KG1 (cell line): ENCODE measurements around the gene CRYGA.
"Not testable (repeated sequence)": the region's sequence is repeated elsewhere in the genome, so short reads cannot be mapped to it uniquely, and the experiment has no call there.

Experiments used
- DNase-seq: peaks from one replicate; lab custom pipeline; 2025; lab: John Stamatoyannopoulos, UW

CRYGA gene

GRCh38 chr2:208164951-208165755, 1.8 kb upstream of the CRYGA start:
- DNase-seq, result no peak

DNA sequence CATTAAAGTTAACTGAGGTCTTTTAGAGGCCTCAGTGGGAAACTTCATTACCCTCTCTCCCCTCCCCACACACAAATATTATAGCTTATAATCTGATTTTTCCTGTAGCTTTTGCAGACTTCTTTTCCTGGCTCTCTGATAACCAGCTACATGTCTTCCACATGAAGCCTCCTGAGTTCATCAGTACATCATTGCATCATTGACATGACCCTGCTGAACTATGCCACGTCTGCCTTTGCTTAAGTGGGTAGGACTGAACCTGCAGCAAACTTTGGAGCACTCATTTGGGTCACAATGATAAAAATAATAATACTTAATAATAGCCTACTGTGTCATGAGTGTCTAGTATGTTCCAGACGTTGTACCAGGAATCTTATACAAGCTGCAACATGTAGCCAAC, 7.0 kb downstream of the CRYGA start:
- no peak for DNase-seq

GRCh38 chr2:208153156-208153555, 10.2 kb downstream of the CRYGA start:
- DNase-seq, result no peak

- no peak for DNase-seq
Observed at GRCh38 chr2:208150956-208151355, 12.4 kb downstream of the CRYGA start.

DNA sequence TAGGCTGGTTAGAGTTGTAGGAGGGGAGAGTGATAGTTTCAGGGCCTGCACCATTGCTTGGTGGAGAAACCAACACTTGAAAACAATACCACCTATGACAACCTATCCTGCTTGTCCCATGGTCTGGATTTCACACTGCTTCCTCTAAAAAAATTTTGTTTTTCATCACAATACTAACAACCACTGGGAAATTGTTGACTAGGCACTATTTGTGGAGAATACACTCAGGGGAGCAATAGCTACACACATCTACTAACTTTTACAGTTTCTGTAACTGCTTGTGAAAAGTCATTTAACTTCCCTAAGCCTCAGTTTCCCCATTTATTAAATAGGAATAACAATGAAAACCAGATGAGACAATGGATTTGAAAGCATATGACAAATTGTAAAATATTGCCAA, 13.3 kb downstream of the CRYGA start:
- DNase-seq, result no peak

DNA sequence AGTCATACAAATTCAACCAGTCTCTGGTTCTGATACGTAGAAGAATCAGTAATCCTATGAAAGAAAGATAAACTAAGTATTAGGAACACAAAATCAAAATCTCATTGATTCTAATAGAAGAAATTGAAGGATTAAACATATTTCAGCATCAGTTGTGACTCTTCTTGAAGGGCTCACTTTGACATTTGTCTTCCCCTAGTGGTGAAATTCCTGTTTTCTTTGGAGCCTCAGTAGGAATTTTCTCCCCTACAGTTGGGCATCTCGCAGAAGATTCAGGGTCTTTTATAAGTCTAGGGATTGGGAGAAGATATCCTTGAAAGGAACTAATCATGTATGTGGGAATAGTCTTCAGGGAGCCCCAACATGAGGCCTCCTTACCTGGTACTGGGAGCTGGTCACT, 14.6 kb downstream of the CRYGA start:
- DNase-seq, result no peak

DNA sequence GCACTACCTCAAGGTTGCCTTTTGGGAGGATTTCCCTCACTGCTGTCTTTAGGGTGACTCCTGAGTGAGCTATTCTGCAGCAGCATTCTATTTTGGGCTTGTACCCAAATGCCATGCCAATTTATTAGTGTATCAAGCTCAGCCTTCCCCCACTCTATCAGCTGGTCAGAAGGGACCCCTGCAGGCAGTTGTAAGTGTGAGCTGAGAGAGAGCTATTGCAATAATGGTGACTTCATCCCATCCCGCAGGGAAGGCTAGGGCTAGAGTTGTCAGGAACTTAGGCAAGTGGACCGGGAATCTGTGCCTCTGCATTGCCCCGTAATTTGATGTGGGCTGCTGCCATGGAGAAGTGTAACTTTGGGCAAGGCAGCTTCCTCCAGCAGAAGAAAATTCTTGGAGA, 15.6 kb downstream of the CRYGA start:
- no peak for DNase-seq

DNA sequence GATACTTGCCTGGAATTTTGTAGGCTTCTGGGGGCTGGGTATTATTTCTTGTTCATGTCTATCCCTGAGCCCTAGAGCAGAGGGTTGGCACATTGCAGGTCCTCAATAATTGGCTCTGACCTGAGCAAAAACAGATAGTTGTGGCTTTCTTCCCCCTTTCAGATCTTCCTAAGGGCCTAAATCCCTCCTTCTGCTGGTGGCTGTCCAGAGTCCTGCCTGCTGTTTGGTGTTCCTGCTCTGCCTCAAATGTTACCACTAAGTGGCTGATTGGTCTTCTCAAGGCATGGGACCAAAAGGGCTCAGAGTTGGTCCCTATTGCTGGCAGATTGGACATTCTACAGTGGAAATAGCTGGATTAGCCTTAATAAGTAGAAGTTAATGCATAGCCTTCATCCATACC, 16.4 kb downstream of the CRYGA start:
- no peak for DNase-seq

DNA sequence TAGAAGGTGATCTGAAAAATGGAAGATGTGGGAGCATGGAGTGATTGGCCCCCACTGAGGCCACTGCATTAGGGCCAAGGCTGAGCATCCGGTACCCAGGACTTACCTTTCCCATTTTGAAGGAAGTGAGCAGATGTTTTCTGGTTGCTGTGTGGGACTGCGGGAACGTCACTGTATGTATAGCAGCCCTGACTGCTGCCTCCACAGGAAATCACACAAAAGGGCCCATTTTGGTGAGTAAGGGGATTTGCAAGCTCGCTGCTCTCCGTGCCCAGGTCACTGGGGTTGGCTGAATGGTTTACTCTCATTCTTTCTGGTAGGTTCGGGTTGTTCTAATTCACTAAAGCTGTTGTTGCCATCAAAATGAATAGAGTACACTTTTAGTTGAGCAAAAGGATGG, 17.4 kb downstream of the CRYGA start, which contains the start of gene CRYGB:
Gene CRYGB, minus strand, starts transcription at position 153 of the 400 bp plus-strand sequence. Its CDS starts 38 bp downstream, at position 115.
- DNase-seq, result no peak

DNA sequence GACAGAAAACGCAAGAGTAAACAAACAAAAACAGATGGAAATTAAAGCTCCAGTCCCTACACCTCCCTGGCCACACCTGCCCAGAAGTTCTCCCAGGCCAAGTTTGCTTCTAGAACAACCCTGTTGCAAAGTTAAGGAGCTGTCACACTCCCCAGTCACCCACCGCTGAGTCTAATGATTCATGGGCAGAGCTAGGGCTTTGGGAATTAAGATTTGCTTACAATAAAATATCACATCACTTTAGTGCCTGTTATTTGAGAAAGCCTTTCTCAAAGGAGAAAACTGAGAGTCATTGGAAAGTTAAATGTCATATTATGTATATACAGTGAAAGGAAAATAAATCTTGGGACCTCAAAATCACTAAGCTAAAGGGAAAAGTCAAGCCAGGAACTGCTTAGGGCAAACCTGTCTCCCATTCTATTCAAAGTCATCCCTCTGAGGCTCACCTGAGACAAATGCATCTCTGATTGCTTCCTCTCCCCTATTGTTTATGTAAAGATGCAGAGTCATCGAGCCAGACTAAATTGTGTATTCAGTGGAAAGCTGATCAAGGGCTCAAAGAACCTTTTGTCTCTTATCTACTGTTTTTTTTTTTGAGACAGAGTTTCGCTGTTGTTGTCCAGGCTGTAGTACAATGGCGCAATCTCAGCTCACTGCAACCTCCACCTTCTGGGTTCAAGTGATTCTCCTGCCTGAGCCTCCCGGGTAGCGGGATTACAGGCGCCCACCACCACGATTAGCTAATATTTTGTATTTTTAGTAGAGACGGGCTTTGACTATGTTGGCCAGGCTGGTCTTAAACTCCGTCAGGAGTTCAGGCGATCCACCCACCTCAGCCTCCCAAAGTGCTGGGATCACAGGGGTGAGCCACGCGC, 20.2 kb downstream of the CRYGA start:
- no peak for DNase-seq

GRCh38 chr2:208142240-208142924, 21.0 kb downstream of the CRYGA start:
- DNase-seq, result no peak

DNA sequence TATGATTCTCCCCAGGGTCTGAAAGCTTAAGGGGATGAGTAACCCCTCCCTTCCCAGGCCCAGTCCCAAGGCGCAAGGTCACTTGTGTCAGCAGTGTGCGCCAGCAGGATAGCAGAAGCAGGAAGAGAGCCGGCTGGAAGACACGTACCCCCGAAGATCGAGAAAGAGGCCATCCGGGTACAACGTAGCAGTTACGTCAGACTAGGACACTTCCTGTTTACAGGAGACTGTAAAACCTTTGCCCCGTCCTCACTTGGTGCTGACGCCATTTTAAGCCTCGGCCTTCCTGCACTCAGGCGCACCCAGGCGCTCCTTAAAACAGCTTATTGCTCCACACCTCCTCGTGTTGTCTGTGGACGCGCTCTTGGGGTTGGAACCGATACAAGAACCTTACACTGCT, 23.9 kb downstream of the CRYGA start:
- no peak for DNase-seq

GRCh38 chr2:208138334-208138733, 25.1 kb downstream of the CRYGA start:
- not testable (repeated sequence) for DNase-seq

DNA sequence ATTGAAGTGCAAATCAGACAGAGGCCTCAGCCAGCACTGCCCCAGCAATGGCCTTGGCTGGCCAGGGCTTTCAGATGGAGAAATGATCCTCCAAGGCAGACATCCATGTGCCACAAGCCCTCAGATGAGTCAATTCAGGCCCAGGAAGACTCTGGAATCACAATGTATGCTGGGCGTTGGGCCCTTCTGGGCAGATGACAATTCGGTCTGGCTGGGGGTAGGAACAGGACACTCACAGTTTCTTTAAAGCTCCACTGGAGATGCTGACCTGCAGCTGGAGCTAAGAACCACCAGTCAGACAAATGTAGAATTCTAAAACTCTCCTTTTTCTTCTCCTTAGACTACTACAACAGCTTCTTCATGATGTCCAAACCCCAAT, 26.7 kb downstream of the CRYGA start:
- DNase-seq, result no peak

GRCh38 chr2:208135794-208136715, 27.3 kb downstream of the CRYGA start:
- DNase-seq, result no peak

DNA sequence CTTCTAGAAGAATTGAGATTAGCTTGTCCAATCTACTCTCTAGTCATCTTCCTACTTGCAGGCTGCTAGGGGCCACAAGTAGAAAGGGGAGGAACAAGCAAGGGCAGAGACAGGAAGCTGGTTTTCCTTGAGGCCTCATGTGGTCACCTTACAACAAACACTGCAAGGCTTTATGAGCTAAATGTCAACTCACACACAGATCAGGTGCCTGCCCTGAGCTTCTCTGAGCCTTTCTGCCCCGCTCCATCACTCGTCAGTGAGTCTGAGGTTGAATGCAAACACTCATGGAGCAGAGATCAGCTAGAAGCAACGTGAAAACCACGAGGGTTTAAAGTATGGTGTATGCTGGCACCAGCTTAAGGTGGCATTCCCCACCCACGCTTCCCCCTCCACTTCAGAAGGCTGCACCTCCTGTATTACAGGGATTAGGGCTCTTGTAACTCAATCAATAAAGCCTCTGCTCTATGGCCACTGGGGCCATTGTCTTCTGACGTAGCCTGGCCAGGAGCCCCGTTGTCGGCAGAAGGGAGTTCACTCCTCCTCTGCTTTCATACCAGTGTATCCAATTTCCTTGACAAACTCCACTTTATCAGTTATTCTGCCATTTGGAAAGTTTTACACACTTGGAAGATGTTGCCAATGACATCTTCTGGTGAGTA, 28.3 kb downstream of the CRYGA start:
- peak; percentile 36 for DNase-seq

GRCh38 chr2:208130712-208131110, 32.7 kb downstream of the CRYGA start:
- no peak for DNase-seq

GRCh38 chr2:208129744-208130711, 33.4 kb downstream of the CRYGA start, which contains the start of gene CRYGC:
Gene CRYGC, minus strand, starts transcription at chr2:208129828. Its CDS starts 36 bp downstream, at chr2:208129792.
- DNase-seq, result no peak

- DNase-seq, result no peak
Observed at GRCh38 chr2:208128136-208128535, 35.3 kb downstream of the CRYGA start.

DNA sequence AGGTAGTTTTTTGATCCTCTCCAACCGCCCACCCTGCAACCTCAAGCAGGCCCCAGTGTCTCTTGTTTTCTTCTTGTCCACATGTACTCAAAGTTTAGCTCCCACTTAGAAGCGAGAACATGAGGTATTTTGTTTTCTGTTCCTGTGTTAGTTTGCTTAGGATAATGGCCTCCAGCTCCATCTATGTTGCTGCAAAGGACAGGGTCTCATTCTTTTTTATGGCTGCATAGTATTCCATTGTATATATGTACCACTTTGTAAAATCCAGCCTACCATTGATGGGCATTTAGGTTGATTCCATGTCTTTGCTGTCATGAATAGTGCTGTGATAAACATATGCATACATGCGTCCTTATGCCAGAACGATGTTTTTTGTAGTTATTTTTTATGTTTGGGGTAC, 36.3 kb downstream of the CRYGA start:
- DNase-seq, result no peak
